NB4 (cell line): Measurements from ENCODE around the gene ZFP36.

Experiments used
- CTCF ChIP-seq: IDR thresholded peaks from one replicate; pipeline ENCODE4 v1.5.1; 2012; ENCODE audit warnings: low read depth, low read length
- MAX ChIP-seq: IDR thresholded peaks from 2 replicates; pipeline ENCODE4 v1.6.1; 2011; ENCODE audit warnings: low read depth, low read length
- POLR2A ChIP-seq: IDR thresholded peaks from 2 replicates; pipeline ENCODE4 v1.6.1; 2011; ENCODE audit warnings: mild to moderate bottlenecking; ENCODE audit not compliant: insufficient read length; ENCODE audit errors: extremely low read depth

GRCh38 chr19:39427707-39428106, 21.1 kb downstream of the ZFP36 start:
- no peak for TF ChIP-seq CTCF
- TF ChIP-seq POLR2A = no peak
- TF ChIP-seq MAX = no peak
